Raji (cell line): ENCODE data around the gene VEZT.

Experiments
- POLR2A ChIP-seq: IDR thresholded peaks from 2 replicates; pipeline ENCODE4 v1.6.1; 2011; ENCODE audit warnings: low read depth, low read length, control low read depth; ENCODE audit not compliant: insufficient read depth

Gene VEZT

GRCh38 chr12:95191060-95191696 lies 26.4 kb upstream of the VEZT start:
- TF ChIP-seq POLR2A = no peak

GRCh38 chr12:95192271-95192670 lies 25.3 kb upstream of the VEZT start:
- TF ChIP-seq POLR2A = no peak

GRCh38 chr12:95193139-95193538 lies 24.5 kb upstream of the VEZT start:
- TF ChIP-seq POLR2A = no peak

- no peak for TF ChIP-seq POLR2A
Observed at GRCh38 chr12:95195122-95195521, 22.5 kb upstream of the VEZT start.

- TF ChIP-seq POLR2A = peak; percentile 28; the same call in 1 of the 2 replicates
Observed at GRCh38 chr12:95197636-95198035, 20.0 kb upstream of the VEZT start.

GRCh38 chr12:95198914-95199313 lies 18.7 kb upstream of the VEZT start:
- TF ChIP-seq POLR2A = 0 out of 2 replicates have a peak, but pooled peaks have one; percentile 14

GRCh38 chr12:95200128-95200894 lies 17.3 kb upstream of the VEZT start:
- TF ChIP-seq POLR2A = no peak

- no peak for TF ChIP-seq POLR2A
Observed at GRCh38 chr12:95201056-95201670, 16.4 kb upstream of the VEZT start.

- no peak for TF ChIP-seq POLR2A
Observed at GRCh38 chr12:95202691-95203486, 14.7 kb upstream of the VEZT start.

GRCh38 chr12:95203487-95204030 lies 14.0 kb upstream of the VEZT start:
- TF ChIP-seq POLR2A = no peak

GRCh38 chr12:95204141-95204866 lies 13.3 kb upstream of the VEZT start:
- TF ChIP-seq POLR2A = no peak

- no peak for TF ChIP-seq POLR2A
Observed at GRCh38 chr12:95205016-95205624, 12.5 kb upstream of the VEZT start.

GRCh38 chr12:95205685-95206084 lies 11.9 kb upstream of the VEZT start:
- no peak for TF ChIP-seq POLR2A

- no peak for TF ChIP-seq POLR2A
Observed at GRCh38 chr12:95206916-95207315, 10.7 kb upstream of the VEZT start.
